GM21381 (cell line): ENCODE data around the gene ZG16.
"Not testable (repeated sequence)": the region's sequence is repeated elsewhere in the genome, so short reads cannot be mapped to it uniquely, and the experiment has no call there.

ENCODE experiments used
- ATAC-seq: cut with Tn5 transposase; IDR thresholded peaks from one replicate; pipeline ENCODE4 v1.9.1; 2021; ENCODE audit warnings: mild to moderate bottlenecking, moderate library complexity; ENCODE audit not compliant: unreplicated experiment

ZG16 gene

DNA sequence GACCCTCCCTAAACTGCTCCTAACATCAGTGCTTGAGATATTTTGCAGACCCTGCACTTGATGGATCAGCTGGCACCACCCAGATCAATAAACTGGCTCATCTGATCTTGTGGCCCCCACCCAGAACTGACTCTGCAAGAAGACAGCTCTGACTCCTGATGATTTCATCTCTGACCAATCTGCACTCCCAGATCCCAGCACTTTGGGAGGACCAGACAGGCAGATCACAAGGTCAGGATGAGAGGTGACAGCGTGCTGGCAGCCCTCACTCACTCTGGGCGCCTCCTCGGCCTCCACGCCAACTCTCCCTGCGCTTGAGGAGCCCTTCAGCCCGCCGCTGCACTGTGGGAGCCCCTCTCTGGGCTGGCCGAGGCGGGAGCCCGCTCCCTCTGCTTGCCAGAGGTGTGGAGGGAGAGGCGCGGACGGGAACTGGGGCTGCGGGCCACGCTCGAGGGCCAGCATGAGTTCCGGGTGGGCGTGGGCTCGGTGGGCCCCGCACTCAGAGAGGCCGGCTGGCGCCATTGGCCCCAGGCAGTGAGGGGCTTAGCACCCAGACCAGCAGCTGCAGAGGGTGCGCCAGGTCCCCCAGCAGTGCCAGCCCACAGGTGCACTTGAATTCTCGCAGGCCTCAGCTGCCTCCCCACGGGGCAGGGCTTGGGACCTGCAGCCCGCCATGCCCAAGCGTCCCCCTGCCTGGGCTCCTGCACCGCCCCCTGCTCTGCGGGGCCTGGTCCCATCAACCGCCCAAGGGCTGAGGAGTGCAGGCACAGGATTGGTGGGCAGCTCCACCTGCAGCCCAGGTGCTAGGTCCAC is 29.9 kb upstream of the ZG16 start:
- ATAC-seq = no peak

DNA sequence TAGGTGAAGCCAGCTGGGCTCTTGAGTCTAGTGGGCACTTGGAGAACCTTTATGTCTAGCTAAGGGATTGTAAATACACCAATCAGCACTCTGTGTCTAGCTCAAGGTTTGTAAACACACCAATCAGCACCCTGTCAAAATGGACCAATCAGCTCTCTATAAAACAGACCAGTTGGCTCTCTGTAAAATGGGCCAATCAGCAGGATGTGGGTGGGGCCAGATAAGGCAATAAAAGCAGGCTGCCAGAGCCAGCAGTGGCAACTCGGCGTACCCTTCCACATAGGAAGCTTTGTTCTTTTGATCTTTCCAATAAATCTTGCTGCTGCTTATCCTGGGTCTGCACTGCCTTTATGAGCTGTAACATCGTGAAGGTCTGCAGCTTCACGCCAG is 29.3 kb upstream of the ZG16 start:
- not testable (repeated sequence) for ATAC-seq

DNA sequence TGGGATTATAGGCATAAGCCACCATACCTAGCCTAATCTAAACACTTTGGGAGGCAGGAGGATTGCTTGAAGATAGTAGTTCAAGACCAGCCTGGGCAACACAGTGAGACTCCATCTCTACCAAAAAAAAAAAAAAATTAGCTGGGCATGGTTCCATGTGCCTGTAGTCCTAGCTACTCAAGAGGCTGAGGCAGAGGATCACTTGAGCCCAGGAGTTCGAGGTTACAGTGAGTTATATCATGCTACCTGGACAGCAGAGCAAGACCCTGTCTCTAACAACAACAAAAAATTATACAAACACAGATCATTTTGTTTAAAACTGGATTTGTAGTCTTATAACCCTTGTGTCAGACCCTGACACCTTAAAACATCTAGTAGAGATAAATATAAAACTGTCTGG is 24.5 kb upstream of the ZG16 start:
- no peak for ATAC-seq

DNA sequence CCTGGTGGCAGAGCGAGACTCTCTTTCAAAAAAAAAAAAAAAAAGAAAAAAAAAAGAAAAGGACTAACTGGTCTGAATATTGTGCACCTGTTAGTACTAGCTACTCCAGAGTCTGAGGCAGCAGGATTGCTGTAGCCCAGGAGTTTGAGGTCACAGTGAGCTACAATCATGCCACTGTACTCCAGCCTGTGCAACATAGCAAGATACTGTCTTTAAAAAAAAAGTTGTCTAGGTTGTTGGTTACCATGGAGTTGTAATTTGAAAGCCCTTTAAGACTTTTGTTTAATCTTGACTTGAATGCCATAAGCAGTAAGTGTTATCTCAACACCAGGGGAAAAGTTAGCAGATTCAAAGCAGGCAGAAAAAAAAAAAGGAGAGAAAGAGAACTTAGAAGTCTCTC is 21.4 kb upstream of the ZG16 start:
- no peak for ATAC-seq

DNA sequence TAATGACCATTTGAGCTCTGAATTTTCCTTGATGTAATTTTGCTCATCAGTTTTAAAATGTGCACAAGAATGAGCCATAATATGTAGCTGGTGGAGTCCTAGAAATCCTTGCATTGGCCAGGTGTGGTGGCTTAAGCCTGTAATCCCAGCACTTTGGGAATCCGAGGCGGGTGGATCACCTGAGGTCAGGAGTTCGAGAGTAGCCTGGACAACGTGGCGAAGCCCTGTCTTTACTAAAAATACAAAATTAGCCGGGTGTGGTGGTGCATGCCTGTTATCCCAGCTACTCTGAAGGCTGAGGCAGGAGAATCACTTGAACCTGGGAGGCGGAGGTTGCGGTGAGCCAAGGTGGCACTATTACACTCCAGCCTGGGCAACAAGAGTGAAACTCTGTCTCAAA is 21.0 kb upstream of the ZG16 start:
- not testable (repeated sequence) for ATAC-seq

DNA sequence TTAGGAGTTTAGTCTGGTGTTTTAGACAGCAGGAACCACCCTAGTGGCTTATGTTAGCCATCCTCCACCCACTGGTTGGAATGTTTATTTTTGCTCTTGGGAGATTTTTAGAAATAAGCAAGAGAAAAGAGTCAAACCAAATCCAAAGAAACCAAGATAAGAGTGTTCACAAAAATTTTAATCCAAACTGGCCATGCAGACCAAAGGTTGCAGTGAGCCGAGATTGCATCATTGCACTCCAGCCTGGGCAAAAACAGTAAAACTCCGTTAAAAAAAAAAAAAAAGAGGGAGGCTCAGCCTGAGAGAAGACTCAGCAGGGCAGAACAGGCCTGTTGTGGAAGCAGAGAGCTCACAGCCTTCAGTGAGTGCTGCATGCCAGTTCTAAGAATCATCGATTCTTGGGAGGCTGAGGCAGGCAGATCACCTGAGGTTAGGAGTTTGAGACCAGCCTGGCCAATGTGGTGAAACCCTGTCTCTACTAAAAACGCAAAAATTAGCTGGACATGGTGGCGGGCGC is 20.0 kb upstream of the ZG16 start:
- no peak for ATAC-seq

DNA sequence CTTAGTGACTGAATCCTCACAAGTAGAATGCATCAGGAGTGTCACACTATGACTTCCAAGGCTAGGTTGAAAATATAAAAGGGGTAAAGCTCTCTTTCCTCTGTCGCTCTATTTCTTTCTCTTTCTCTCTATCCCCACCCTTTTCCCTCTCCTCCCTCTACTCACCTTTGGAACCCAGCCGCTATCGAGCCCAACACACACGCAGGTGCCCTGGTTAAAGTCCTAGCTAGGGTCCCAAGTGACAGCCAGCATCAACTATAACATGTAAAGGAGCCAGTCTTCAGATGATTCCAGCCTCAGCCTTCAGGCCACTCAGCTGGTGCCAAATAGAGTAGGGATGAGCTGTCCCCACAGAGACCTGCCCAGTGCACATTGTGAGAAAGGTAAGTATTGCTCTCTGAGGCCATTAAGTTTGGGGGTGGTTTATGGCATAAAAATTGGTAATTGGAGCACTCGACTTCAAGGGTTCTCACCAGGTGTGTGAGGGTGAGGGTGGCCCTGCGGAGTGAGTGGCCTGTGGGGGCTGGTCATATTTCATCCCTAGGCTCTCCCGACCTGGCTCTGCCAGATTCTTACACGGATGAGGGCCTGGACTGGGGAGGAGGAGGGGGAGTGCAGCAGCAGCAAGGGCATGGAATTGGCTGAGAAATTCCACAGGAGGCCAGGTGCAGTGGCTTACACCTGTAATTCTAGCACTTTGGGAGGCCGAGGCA is 17.3 kb upstream of the ZG16 start:
- no peak for ATAC-seq

DNA sequence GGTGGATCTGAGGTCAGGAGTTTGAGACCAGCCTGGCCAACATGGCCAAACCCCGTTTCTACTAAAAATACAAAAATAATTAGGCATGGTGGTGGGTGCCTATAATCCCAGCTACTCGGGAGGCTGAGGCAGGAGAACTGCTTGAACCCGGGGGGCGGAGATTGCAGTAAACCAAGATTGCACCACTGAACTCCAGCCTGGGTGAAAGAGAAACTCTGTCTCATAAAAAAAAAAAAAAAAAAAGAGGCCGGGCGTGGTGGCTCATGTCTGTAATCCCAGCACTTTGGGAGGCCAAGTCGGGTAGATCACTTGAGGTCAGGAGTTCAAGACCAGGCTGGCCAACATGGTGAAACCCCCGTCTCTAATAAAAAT is 16.8 kb upstream of the ZG16 start:
- not testable (repeated sequence) for ATAC-seq

DNA sequence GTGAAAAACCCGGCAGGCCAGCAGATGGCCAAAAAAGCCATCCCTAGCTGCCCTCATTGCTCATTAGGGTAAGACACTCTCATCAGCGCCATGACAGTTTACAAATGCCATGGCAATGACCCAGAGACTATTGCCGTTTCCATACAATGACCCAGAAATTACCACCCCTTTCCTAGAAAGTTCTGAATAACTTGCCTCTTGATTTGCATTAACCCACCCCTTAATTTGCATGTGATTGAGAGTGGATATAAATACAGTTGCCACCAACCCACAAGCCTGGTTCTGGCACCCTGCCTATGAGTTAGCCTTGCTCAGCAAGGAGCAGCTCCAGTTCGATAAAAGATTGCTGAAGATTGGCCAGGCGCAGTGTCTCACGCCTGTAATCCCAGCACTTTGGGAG is 16.2 kb upstream of the ZG16 start:
- ATAC-seq = no peak

DNA sequence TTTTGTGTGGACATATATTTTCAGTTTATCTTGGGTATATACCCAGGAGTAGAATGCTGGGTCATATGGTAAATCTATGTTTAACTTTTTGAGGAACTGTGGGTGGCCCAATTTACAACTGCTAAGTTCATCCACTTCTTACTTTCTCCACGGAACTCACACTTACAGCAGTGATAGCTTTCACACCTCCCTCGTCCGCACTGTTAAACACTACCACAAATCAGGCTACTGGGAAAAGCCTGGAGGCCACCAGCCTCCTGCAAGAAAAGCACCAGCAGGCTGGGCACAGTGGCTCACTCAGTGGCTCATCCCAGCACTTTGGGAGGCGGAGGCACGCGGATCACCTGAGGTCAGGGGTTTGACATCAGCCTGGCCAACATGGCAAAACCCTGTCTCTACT is 14.7 kb upstream of the ZG16 start:
- ATAC-seq = no peak

DNA sequence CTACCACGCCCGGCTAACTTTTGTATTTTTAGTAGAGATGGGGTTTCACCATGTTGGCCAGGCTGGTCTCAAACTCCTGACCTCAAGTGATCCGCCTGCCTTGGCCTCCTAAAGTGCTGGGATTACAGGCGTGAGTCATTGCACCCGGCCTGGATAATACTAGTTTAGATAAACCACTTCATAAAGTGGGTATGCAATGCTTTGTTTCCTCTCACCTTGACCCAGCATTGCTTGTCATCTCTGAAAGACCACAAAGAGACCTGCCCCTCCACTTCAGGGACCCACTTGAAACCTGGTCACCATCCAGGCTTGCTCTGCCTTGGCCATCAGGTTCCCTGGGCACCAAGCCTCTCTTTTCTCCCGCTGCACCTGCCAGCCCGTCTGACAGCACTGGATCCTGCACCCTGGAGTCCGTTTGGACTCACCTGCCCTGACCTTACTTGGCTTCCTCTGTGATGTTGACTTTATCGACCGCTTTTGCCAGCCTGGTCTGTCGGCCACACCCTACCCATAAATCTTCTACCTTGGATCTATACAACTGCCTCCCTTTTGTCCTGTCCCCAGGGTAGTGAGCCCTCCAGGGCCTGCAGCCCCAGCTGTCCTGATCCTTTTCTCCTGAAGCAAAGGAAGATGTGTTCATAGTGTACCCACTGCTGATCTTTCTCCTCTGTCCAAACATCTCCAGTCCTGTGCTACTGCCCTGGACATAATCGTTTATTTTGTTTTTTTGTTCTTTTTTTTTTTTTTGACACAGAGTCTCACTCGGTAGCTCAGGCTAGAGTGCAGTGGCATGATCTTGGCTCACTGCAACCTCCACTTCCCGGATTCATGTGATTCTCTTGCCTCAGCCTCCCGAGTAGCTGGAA is 12.7 kb upstream of the ZG16 start:
- ATAC-seq = no peak

DNA sequence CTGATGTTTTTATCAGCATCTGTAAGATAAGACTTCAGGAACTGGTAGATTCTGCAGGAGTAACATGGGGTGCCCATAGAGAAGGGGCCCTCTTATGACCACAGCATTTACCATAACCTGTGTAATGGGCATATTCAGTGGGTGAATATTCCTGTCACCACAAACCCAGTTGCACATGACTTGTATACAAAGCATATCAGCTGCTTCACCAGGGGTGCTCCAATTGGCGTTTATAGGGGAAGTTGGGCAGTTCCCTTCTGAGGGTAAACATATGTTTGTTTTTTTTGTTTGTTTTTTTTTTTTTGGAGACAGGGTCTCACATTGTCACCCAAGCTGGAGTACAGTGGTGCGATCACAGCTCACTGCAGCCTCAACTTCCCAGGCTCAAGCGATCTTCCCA is 11.5 kb upstream of the ZG16 start:
- no peak for ATAC-seq

DNA sequence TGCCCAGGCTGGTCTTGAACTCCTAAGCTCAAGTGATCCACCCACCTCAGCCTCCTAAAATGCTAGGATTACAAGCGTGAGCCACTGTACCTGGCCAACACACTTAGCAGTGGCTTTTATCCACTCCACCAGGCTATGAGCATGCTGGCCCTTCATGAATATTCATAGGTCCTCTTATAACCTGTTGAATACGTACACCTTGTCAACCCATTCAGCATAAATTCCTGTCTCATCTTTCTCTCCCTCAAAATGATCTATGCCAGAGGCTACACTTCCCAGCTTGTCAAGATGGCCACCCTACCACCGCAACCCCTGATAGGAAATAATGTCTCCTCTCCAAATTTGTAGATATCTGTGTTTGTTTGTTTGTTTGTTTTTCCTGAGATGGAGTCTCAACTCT is 11.0 kb upstream of the ZG16 start:
- no peak for ATAC-seq

DNA sequence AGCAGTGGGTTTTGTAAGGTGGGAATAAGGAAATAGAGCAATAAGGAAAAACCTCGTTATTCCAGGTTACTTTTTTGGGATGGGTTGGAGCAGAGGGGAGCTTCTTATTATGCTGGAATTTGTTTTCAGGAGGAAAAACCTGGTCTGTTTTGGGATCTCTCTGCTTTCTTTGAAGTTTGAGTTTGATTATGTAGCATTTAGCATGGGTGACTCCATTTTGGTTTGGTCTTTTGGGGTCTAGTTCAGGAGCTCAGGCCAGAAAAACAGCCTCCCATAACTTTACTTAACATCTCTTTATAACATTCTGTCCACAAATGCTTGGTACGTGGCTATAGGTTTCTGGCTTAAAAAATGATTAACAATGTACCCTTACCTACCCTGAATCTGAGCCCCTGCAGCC is 8.5 kb upstream of the ZG16 start:
- ATAC-seq = no peak

DNA sequence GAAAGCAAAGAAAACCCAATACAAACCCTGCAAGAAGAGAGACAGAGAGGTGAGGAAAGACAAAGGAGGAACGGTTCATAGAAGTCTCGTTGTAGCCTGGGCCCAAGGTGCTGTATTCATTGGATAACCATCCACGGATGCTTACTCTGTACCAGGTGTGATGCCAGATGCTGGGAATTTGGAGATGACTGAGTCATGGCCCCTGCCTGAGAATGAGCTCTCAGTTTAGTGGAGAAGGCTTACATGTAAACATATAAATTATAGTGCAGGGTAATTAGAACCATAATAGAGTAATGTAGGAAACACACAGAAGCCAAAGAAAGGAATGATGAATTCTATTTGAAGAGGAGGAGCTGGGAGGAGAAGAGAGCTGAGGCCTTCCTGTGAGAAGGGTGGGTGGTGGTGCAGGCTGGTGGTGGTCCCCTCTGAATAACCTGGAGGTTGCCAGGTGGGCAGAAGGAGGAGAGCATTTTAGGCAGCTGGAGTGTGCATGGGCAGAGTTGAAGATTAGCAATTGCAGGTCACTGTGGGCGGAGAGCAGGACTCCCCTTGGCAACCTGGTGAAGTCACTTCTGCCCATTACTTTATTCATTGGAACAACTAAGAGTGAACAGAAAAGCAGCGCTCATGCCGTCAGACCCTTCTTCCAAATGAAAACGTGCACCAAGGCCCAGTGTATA is 7.7 kb upstream of the ZG16 start:
- no peak for ATAC-seq

DNA sequence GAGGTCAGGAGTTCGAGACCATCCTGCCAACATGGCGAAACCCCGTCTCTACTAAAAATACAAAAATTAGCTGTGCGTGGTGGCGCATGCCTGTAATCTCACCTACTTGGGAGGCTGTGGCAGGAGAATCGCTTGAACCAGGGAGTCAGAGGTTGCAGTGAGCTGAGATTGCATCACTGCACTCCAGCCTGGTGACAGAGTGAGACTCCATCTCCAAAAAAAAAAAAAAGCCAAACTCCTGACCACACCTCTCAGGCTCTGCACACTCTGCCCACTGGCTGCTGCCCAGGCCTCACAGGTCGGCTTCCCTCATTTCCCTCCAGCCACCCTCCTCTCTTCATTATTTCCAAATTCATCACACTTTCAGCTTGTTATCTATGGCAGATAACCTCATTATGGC is 5.7 kb upstream of the ZG16 start:
- not testable (repeated sequence) for ATAC-seq

DNA sequence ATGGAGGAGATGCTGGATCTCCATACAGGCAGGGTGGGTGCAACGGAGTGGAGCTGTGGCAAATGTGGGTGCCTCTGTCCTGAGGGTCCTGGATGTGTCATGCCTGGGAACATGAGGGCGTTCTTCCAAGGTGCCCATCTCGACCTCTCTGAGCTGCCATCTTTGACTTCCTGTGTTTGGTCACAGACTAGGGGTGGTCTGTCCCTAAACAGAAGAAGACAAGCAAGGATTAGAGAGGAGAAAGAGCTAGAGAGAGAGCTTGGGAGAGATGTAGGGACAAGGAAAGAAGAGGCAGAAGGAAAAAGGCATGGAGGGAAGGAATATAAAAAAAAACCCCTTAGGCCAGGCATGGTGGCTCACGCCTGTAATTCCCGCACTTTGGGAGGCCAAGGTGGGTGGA is 3.3 kb upstream of the ZG16 start:
- no peak for ATAC-seq

DNA sequence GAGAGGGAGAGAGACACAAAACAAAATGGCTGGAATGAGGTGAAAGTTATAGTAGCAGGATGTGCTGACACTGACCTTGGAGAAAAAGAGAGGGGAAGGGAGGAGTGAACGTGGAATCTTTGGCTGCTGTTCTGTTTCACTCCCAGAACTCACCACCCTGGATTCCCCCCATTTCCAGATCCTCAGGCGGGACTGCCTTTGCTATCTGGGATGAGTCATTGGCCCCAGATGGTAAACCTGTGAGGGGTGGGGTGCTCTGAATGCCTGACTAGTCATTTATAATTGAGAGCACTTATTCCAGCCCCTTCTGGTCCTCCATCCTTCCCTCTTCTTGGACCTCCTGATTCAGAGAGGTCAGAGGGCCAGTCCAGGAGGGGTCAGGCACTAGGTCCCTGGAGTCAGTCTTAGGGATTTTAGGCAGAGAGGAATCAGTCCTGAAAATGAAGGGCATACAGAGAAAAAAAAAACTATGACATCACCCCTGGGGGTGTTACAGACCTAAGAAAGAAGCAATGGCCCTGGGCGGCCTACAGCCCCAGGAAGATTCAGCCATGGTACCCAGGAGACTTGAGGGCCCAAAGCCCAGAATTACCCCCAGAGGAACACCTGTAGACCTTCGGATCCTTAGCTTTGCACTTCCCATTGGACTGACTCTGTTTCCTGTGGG is 2.2 kb upstream of the ZG16 start:
- no peak for ATAC-seq

DNA sequence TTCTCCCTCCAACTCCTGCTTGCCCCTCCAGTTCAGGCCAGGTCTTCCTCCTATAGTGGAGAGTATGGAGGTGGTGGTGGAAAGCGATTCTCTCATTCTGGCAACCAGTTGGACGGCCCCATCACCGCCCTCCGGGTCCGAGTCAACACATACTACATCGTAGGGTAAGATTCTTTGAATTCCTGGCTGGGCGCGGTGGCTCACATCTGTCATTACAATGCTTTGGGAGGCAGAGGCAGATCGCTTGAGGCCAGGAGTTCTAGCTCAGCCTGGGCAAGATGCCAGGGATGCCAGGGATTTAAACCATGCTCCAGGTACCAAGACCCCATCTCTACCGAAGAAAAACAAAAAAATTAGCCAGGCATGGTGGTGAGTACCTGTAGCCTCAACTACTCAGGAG is 1.4 kb downstream of the ZG16 start:
- no peak for ATAC-seq
